ENCODE results near the gene PRDX3. TPM values are rescaled to one million over a fixed set of nuclear protein-coding genes. Genes with fewer than 3 reads are reported as not detected.

PRDX3 gene
- total RNA-seq, 2 donors from 2014 or later = 147 to 156 TPM

- TF ChIP-seq CTCF (IDR thresholded peaks at IDR 0.05) = no peak
- H3K4me1 ChIP-seq = no peaks in the 10 kb centered on the region
- H3K27me3 ChIP-seq = no peaks in the 10 kb centered on the region
- no peak overlapping the region for H3K27ac ChIP-seq
- intact Hi-C loops (cut with DNase I) = no loop called here
- H3K9me3 ChIP-seq = no peaks in the 10 kb centered on the region
- no peak overlapping the region for H3K4me3 ChIP-seq
- no peak for DNase-seq
- no peak overlapping the region for H3K9ac ChIP-seq (ENCODE audit: low read depth in 2 of 2, low read length in 2 of 2)
- no peaks in the 10 kb centered on the region for H3K36me3 ChIP-seq
Observed at GRCh38 chr10:119216127-119216526, 37.5 kb upstream of the PRDX3 start.

- no peaks in the 10 kb centered on the region for H3K9me3 ChIP-seq
- no peaks in the 10 kb centered on the region for H3K36me3 ChIP-seq
- intact Hi-C loops (cut with DNase I) = no loop called here
- no peak overlapping the region for H3K4me3 ChIP-seq
- no peak overlapping the region for H3K27ac ChIP-seq
- no peaks in the 10 kb centered on the region for H3K4me1 ChIP-seq
- DNase-seq = no peak
- no peaks in the 10 kb centered on the region for H3K27me3 ChIP-seq
- TF ChIP-seq CTCF (IDR thresholded peaks at IDR 0.05) = no peak
- H3K9ac ChIP-seq (ENCODE audit: low read depth in 2 of 2, low read length in 2 of 2) = no peak overlapping the region
Observed at GRCh38 chr10:119215371-119215770, 36.8 kb upstream of the PRDX3 start.

GRCh38 chr10:119211625-119212441 lies 33.2 kb upstream of the PRDX3 start:
- Histone ChIP-seq H3K9me3 (no peaks in the 10 kb centered on the region), H3K4me1 (no peaks in the 10 kb centered on the region), H3K9ac (ENCODE audit: low read depth in 2 of 2, low read length in 2 of 2) (peak overlapping the region in 1 of 2 donors; percentile 52), H3K36me3 (no peaks in the 10 kb centered on the region), H3K27ac (peak overlapping the region; percentile 64), H3K27me3 (no peaks in the 10 kb centered on the region), H3K4me3 (no peak overlapping the region)
- TF ChIP-seq CTCF (IDR thresholded peaks at IDR 0.05) = no peak
- no peak for DNase-seq
- intact Hi-C loops (cut with DNase I) = no loop called here

- Histone ChIP-seq H3K36me3 (no peaks in the 10 kb centered on the region), H3K27ac (peak overlapping the region; percentile 64), H3K4me3 (no peak overlapping the region), H3K9me3 (no peaks in the 10 kb centered on the region), H3K27me3 (no peaks in the 10 kb centered on the region), H3K9ac (ENCODE audit: low read depth in 2 of 2, low read length in 2 of 2) (no peak overlapping the region), H3K4me1 (no peaks in the 10 kb centered on the region)
- intact Hi-C loops (cut with DNase I) = no loop called here
- no peak for DNase-seq
- TF ChIP-seq CTCF (IDR thresholded peaks at IDR 0.05) = no peak
Observed at GRCh38 chr10:119211176-119211575, 32.6 kb upstream of the PRDX3 start.

GRCh38 chr10:119210633-119211032 lies 32.0 kb upstream of the PRDX3 start:
- peak overlapping the region; percentile 64 for H3K27ac ChIP-seq
- no peaks in the 10 kb centered on the region for H3K36me3 ChIP-seq
- TF ChIP-seq CTCF (IDR thresholded peaks at IDR 0.05) = no peak
- H3K27me3 ChIP-seq = no peaks in the 10 kb centered on the region
- DNase-seq = no peak
- no peak overlapping the region for H3K4me3 ChIP-seq
- H3K4me1 ChIP-seq = no peaks in the 10 kb centered on the region
- intact Hi-C loops (cut with DNase I) = no loop called here
- no peaks in the 10 kb centered on the region for H3K9me3 ChIP-seq
- no peak overlapping the region for H3K9ac ChIP-seq (ENCODE audit: low read depth in 2 of 2, low read length in 2 of 2)

Measured in colonic mucosa (tissue), 4 donors.